GM12864 (cell line): ENCODE data around the gene ENKUR.

Experiments used
- DNase-seq: peaks from one replicate; pipeline ENCODE4 v3.0.0-alpha.2; 2011; ENCODE audit warnings: low read depth
- H3K4me3 ChIP-seq: 2 replicates; pipeline ENCODE4 v1.5.1; 2011; ENCODE audit warnings: mild to moderate bottlenecking, low read depth, low read length, control low read depth
- TF ChIP-seq, protein P1 (sequence below): IDR thresholded peaks from 2 replicates; pipeline ENCODE4 v1.5.1; 2011; ENCODE audit warnings: low read depth, mild to moderate bottlenecking, moderate library complexity, low read length, control low read depth, inconsistent platforms; ENCODE audit errors: missing control alignments

ENKUR gene

DNA sequence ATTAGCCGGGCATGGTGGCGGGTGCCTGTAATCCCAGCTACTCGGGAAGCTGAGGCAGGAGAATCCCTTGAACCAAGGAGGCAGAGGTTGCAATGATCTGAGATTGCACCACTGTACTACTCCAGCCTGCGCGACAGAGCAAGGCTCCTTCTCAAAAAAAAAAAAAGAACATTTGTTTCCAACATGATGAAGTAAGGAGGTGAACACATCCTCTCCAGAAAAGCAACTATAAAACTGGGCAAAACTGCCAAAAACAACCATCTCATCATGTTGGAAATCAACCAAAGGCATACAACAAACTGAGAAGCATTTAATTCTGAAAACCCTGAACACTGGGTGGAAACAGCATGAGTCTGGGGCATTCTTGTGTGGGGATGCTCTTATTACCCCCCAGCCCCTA, 77.9 kb downstream of the ENKUR start:
- TF ChIP-seq, protein P1, sequence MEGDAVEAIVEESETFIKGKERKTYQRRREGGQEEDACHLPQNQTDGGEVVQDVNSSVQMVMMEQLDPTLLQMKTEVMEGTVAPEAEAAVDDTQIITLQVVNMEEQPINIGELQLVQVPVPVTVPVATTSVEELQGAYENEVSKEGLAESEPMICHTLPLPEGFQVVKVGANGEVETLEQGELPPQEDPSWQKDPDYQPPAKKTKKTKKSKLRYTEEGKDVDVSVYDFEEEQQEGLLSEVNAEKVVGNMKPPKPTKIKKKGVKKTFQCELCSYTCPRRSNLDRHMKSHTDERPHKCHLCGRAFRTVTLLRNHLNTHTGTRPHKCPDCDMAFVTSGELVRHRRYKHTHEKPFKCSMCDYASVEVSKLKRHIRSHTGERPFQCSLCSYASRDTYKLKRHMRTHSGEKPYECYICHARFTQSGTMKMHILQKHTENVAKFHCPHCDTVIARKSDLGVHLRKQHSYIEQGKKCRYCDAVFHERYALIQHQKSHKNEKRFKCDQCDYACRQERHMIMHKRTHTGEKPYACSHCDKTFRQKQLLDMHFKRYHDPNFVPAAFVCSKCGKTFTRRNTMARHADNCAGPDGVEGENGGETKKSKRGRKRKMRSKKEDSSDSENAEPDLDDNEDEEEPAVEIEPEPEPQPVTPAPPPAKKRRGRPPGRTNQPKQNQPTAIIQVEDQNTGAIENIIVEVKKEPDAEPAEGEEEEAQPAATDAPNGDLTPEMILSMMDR, result no peak
- no peak for DNase-seq

DNA sequence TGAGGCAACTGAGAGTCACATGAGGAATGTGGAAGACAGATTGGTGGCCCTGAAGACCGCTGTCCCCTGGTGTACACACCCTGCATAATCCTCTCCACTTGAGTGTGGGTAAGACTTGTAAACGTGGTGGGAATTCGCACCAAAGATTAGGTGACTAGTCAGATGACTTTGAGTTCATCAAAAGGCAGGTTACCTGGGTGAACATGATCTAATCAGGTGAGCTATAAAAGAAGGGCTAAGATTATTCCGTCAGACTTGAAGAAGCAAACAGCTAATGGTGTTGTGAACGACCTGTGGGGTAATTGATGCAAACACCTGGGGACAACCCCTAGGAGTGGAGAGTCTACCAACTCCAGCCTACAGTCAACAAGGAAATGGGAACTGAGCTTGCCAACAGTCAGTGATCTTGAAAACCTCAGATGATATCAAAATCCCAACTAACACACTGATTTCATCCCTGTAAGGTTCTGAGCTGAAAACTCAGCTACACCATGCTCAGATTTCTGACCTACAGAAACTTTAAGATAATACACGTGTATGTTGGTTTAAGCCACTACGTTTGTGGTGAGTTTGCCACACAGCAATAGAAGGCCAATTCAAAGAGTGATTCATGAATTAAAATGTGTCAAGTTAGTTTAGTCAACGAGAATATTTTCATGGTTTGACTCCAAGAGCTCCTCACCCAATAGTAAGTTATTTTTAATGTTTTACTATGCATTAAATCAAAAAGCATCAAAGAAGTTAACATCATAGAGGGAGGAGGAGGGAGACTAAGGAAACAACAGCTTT, 80.3 kb downstream of the ENKUR start:
- TF ChIP-seq, protein P1, result no peak
- no peak for DNase-seq
- no peak overlapping the region for H3K4me3 ChIP-seq

More for the DNA sequence above, 77.9 kb downstream of the ENKUR start:
- H3K4me3 ChIP-seq, result no peak overlapping the region
